H1 (cell line): ENCODE measurements around the gene ZNF469.

ENCODE experiments used
- CTCF ChIP-seq, 3 experiments: IDR thresholded peaks; 1 replicate in 2 of 3; 2 replicates in 1 of 3; pipeline versions ENCODE4 v1.5.1 to v1.6.1; 2011; ENCODE audit warnings: low read length in 3 of 3, mild to moderate bottlenecking in 3 of 3, inconsistent platforms in 2 of 3, low read depth in 1 of 3, moderate library complexity in 1 of 3; ENCODE audit not compliant: insufficient read depth in 1 of 3; ENCODE audit errors: control extremely low read depth in 1 of 3
- TEAD4 ChIP-seq: IDR thresholded peaks from 2 replicates; pipeline ENCODE4 v1.6.1; 2012; ENCODE audit warnings: low read depth, low read length, inconsistent platforms, mixed read lengths

DNA sequence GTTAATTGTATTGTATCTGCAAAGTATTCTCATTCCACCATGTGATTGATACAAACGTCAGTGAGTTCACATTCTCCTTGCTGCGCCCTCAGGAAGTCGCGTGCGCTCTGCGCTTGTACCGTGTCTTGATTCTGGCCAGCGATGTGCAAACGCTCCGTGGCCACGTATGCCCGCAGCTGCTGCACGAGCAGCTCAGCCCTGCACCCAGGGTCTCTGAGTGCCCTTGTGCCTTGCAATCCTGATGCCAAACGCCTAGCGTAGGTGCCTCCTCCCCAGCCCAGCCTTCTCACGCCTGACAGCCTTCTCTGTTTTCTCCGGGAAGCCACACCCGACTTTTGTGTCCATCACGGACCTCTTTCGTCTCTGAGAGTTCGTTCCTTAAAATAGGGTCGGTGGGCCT lies 9.4 kb downstream of the ZNF469 start:
- TF ChIP-seq CTCF (IDR thresholded peaks at IDR 0.05; ENCODE audit: control extremely low read depth in 1 of 3, insufficient read depth in 1 of 3, low read depth in 1 of 3, low read length in 3 of 3) (no peak), TEAD4 (no peak)
